Caco-2 (cell line): ENCODE data around the gene OR2V1. TPM values are rescaled to one million over a fixed set of nuclear protein-coding genes. Genes with fewer than 3 reads are reported as not detected.
"Not testable (repeated sequence)": the region's sequence is repeated elsewhere in the genome, so short reads cannot be mapped to it uniquely, and the experiment has no call there.

ENCODE experiments used
- BruUV-seq: library from RNA; stranded (reverse); fragments of 400-500 nt; replicated peaks from 2 replicates; lab custom pipeline; 2021; lab: Mats Ljungman, UMichigan
- CTCF ChIA-PET: fragments of 300-600 bp; sonication (Branson Sonifier 250); formaldehyde crosslinking; loops from one replicate; lab custom pipeline; 2022; ENCODE audit warnings: antibody characterized with exemption; lab: Charles Lee
- POLR2A ChIA-PET: fragments of 300-600 bp; sonication (Branson Sonifier 250); formaldehyde crosslinking; loops from one replicate; lab custom pipeline; 2022; ENCODE audit warnings: antibody characterized with exemption; lab: Charles Lee
- DNase-seq, 2 experiments: peaks; one replicate each; pipeline versions ENCODE4 v3.0.0 to v3.0.0-alpha.2; 2020 to 2022
- H3K27me3 ChIP-seq: replicated peaks from 2 replicates; pipeline ENCODE4 v1.6.0; 2011; ENCODE audit warnings: low read length; ENCODE audit not compliant: control insufficient read depth, insufficient read depth
- H3K36me3 ChIP-seq: 2 replicates; pipeline ENCODE4 v1.5.1; 2011; ENCODE audit warnings: low read length; ENCODE audit not compliant: control insufficient read depth, insufficient read depth
- H3K4me1 ChIP-seq: fragments of 250-450 bp; sonication (Bioruptor Pico); 2 replicates; pipeline ENCODE4 v1.5.1; 2020; ENCODE audit warnings: mild to moderate bottlenecking
- H3K4me3 ChIP-seq: 2 replicates; pipeline ENCODE4 v1.5.1; 2011; ENCODE audit warnings: low read depth, mild to moderate bottlenecking, control low read depth, low read length
- H3K9me3 ChIP-seq: fragments of 250-450 bp; sonication (Bioruptor Pico); 2 replicates; pipeline ENCODE4 v1.5.1; 2020; ENCODE audit warnings: mild to moderate bottlenecking, moderate library complexity
- H3K27ac Mint-ChIP-seq: one replicate; pipeline ENCODE4 v1.8.0; 2022; ENCODE audit warnings: mixed read lengths; ENCODE audit not compliant: unreplicated experiment
- H3K27me3 Mint-ChIP-seq: one replicate; pipeline ENCODE4 v1.8.0; 2022; ENCODE audit warnings: mixed read lengths; ENCODE audit not compliant: insufficient read depth, unreplicated experiment
- H3K36me3 Mint-ChIP-seq: one replicate; pipeline ENCODE4 v1.8.0; 2022; ENCODE audit warnings: mild to moderate bottlenecking, mixed read lengths; ENCODE audit not compliant: insufficient read depth, unreplicated experiment
- H3K4me1 Mint-ChIP-seq: one replicate; pipeline ENCODE4 v1.8.0; 2022; ENCODE audit warnings: low read depth, mixed read lengths; ENCODE audit not compliant: unreplicated experiment
- H3K4me3 Mint-ChIP-seq: one replicate; pipeline ENCODE4 v1.8.0; 2022; ENCODE audit warnings: mild to moderate bottlenecking, moderate library complexity, mixed read lengths; ENCODE audit not compliant: unreplicated experiment
- H3K9me3 Mint-ChIP-seq: one replicate; pipeline ENCODE4 v1.8.0; 2022; ENCODE audit warnings: mixed read lengths; ENCODE audit not compliant: unreplicated experiment
- CTCF ChIP-seq, 2 experiments: fragments of 200-600 bp in 1 of 2; IDR thresholded peaks; 1 replicate in 1 of 2; 2 replicates in 1 of 2; pipeline versions ENCODE4 v1.5.1 to v1.8.0; 2011 to 2022; ENCODE audit warnings: antibody characterized with exemption in 1 of 2, control low read depth in 1 of 2, inconsistent platforms in 1 of 2, low read depth in 1 of 2, low read length in 1 of 2, mild to moderate bottlenecking in 1 of 2, moderate library complexity in 1 of 2; ENCODE audit not compliant: insufficient read depth in 1 of 2, severe bottlenecking in 1 of 2, unreplicated experiment in 1 of 2
- intact Hi-C: fragments of 100-400 bp; cut with micrococcal nuclease; formaldehyde crosslinking; loops from one replicate; pipeline ENCODE4 v1.10.0; 2022; ENCODE audit not compliant: unreplicated experiment
- total RNA-seq: library from RNA; stranded (reverse); gene quantifications from 2 replicates; pipeline ENCODE4 v1.2.3, GENCODE V29; 2022

The OR2V1 gene
- total RNA-seq, 1 experiment from 2014 or later = not detected

- no peak overlapping the region for H3K4me3 Mint-ChIP-seq
- POLR2A ChIA-PET = no interaction called here
- BruUV-seq = no TSS peak
- CTCF ChIA-PET = no interaction called here
- H3K4me3 ChIP-seq = no peak overlapping the region
- H3K4me1 ChIP-seq = no peaks in the 10 kb centered on the region
- TF ChIP-seq CTCF (IDR thresholded peaks at IDR 0.05; ENCODE audit: insufficient read depth in 1 of 2, low read depth in 1 of 2, low read length in 1 of 2, severe bottlenecking in 1 of 2, unreplicated experiment in 1 of 2) = no peak
- no peaks in the 10 kb centered on the region for H3K9me3 Mint-ChIP-seq
- no peaks in the 10 kb centered on the region for H3K36me3 Mint-ChIP-seq
- no peak for DNase-seq
- no peaks in the 10 kb centered on the region for H3K9me3 ChIP-seq
- intact Hi-C loops = loop anchor here (10.0 kb wide), 1 partner anchor 366 kb away; no protein-coding TSS in a partner anchor
- peaks cover 7% of the 10 kb centered on the region for H3K4me1 Mint-ChIP-seq
- peaks cover 12% of the 10 kb centered on the region for H3K27me3 Mint-ChIP-seq
- no peaks in the 10 kb centered on the region for H3K27me3 ChIP-seq
- no peak overlapping the region for H3K27ac Mint-ChIP-seq
- H3K36me3 ChIP-seq = no peaks in the 10 kb centered on the region
Measured at GRCh38 chr5:181151146-181151545, 20.2 kb upstream of the OR2V1 start.

GRCh38 chr5:181149806-181150733 lies 19.1 kb upstream of the OR2V1 start:
- no peak overlapping the region for H3K27ac Mint-ChIP-seq
- DNase-seq = no peak
- peaks cover 9% of the 10 kb centered on the region for H3K27me3 Mint-ChIP-seq
- Histone ChIP-seq H3K4me3 (no peak overlapping the region), H3K36me3 (no peaks in the 10 kb centered on the region), H3K27me3 (no peaks in the 10 kb centered on the region), H3K9me3 (no peaks in the 10 kb centered on the region), H3K4me1 (no peaks in the 10 kb centered on the region)
- no peaks in the 10 kb centered on the region for H3K9me3 Mint-ChIP-seq
- BruUV-seq = no TSS peak
- H3K36me3 Mint-ChIP-seq = no peaks in the 10 kb centered on the region
- ChIA-PET CTCF (no interaction called here), POLR2A (no interaction called here)
- TF ChIP-seq CTCF (IDR thresholded peaks at IDR 0.05; ENCODE audit: insufficient read depth in 1 of 2, low read depth in 1 of 2, low read length in 1 of 2, severe bottlenecking in 1 of 2, unreplicated experiment in 1 of 2) = no peak
- intact Hi-C loops = loop anchor here (10.0 kb wide), 1 partner anchor 365 kb away; no protein-coding TSS in a partner anchor
- peaks cover 7% of the 10 kb centered on the region for H3K4me1 Mint-ChIP-seq
- no peak overlapping the region for H3K4me3 Mint-ChIP-seq

GRCh38 chr5:181149355-181149754 lies 18.4 kb upstream of the OR2V1 start:
- H3K36me3 ChIP-seq = no peaks in the 10 kb centered on the region
- intact Hi-C loops = no loop called here
- H3K9me3 Mint-ChIP-seq = no peaks in the 10 kb centered on the region
- H3K27me3 ChIP-seq = no peaks in the 10 kb centered on the region
- ChIA-PET POLR2A (no interaction called here), CTCF (no interaction called here)
- H3K9me3 ChIP-seq = no peaks in the 10 kb centered on the region
- BruUV-seq = no TSS peak
- H3K4me3 Mint-ChIP-seq = no peak overlapping the region
- no peak overlapping the region for H3K4me3 ChIP-seq
- H3K4me1 Mint-ChIP-seq = peaks cover 7% of the 10 kb centered on the region
- H3K36me3 Mint-ChIP-seq = no peaks in the 10 kb centered on the region
- no peak for DNase-seq
- H3K27ac Mint-ChIP-seq = no peak overlapping the region
- peaks cover 9% of the 10 kb centered on the region for H3K27me3 Mint-ChIP-seq
- H3K4me1 ChIP-seq = no peaks in the 10 kb centered on the region
- no peak for TF ChIP-seq CTCF (IDR thresholded peaks at IDR 0.05; ENCODE audit: insufficient read depth in 1 of 2, low read depth in 1 of 2, low read length in 1 of 2, severe bottlenecking in 1 of 2, unreplicated experiment in 1 of 2)

- H3K9me3 ChIP-seq, H3K27ac Mint-ChIP-seq, CTCF ChIA-PET, H3K4me3 ChIP-seq, BruUV-seq, POLR2A ChIA-PET, H3K4me1 ChIP-seq, H3K9me3 Mint-ChIP-seq, H3K4me3 Mint-ChIP-seq, H3K27me3 ChIP-seq, H3K4me1 Mint-ChIP-seq, H3K36me3 ChIP-seq, H3K36me3 Mint-ChIP-seq, intact Hi-C loops, DNase-seq: not testable (repeated sequence)
- H3K27me3 Mint-ChIP-seq = peaks cover 12% of the 10 kb centered on the region
Measured at GRCh38 chr5:181146927-181147636, 16.1 kb upstream of the OR2V1 start, which contains the start of gene OR2V2. Gene OR2V2, plus strand, starts transcription at chr5:181147586. Its CDS starts 7,357 bp downstream, at chr5:181154943.
